MM.1S (cell line): ENCODE data around the gene EGLN2.

ENCODE experiments used
- DNase-seq: peaks from one replicate; pipeline ENCODE4 v3.0.0-alpha.2; 2015
- H2AFZ ChIP-seq: fragments of 300-600 bp; sonication (generic); 2 replicates; pipeline ENCODE4 v1.6.0; 2016; ENCODE audit warnings: antibody characterized with exemption, low read length
- H3F3A ChIP-seq: fragments of 300-600 bp; sonication (generic); 2 replicates; pipeline ENCODE4 v1.6.1; 2016; ENCODE audit warnings: mild to moderate bottlenecking, antibody characterized with exemption, low read length, moderate library complexity, mixed read lengths; ENCODE audit not compliant: insufficient read depth
- H3K27ac ChIP-seq: fragments of 300-600 bp; sonication (generic); 2 replicates; pipeline ENCODE4 v1.5.1; 2016; ENCODE audit warnings: mild to moderate bottlenecking, low read length
- H3K27me3 ChIP-seq: fragments of 300-600 bp; sonication (generic); replicated peaks from 2 replicates; pipeline ENCODE4 v1.6.0; 2016; ENCODE audit warnings: low read length; ENCODE audit not compliant: insufficient read depth
- H3K36me3 ChIP-seq: fragments of 300-600 bp; sonication (generic); replicated peaks from 2 replicates; pipeline ENCODE4 v1.6.1; 2016; ENCODE audit warnings: mild to moderate bottlenecking, low read length, mixed read lengths; ENCODE audit not compliant: insufficient read depth
- H3K4me1 ChIP-seq: fragments of 300-600 bp; sonication (generic); 2 replicates; pipeline ENCODE4 v1.6.1; 2016; ENCODE audit warnings: low read length, mixed read lengths
- H3K4me2 ChIP-seq: fragments of 300-600 bp; sonication (generic); 2 replicates; pipeline ENCODE4 v1.6.0; 2016; ENCODE audit warnings: low read depth, low read length
- H3K4me3 ChIP-seq: fragments of 300-600 bp; sonication (generic); 2 replicates; pipeline ENCODE4 v1.5.1; 2016; ENCODE audit warnings: low read length, mixed read lengths
- H3K79me2 ChIP-seq: fragments of 300-600 bp; sonication (generic); 2 replicates; pipeline ENCODE4 v1.6.1; 2016; ENCODE audit warnings: mixed run types, low read length, mixed read lengths
- H3K9ac ChIP-seq: fragments of 300-600 bp; sonication (generic); 2 replicates; pipeline ENCODE4 v1.6.1; 2016; ENCODE audit warnings: low read length, mixed read lengths
- H3K9me2 ChIP-seq: fragments of 300-600 bp; sonication (generic); replicated peaks from 2 replicates; pipeline ENCODE4 v1.6.1; 2016; ENCODE audit warnings: mild to moderate bottlenecking, low read length, mixed read lengths; ENCODE audit not compliant: insufficient read depth
- H3K9me3 ChIP-seq: fragments of 300-600 bp; sonication (generic); replicated peaks from 2 replicates; pipeline ENCODE4 v1.6.1; 2016; ENCODE audit warnings: mild to moderate bottlenecking, low read length, mixed read lengths; ENCODE audit not compliant: insufficient read depth
- H4K20me1 ChIP-seq: fragments of 300-600 bp; sonication (generic); 2 replicates; pipeline ENCODE4 v1.6.1; 2016; ENCODE audit warnings: mild to moderate bottlenecking, low read length, moderate library complexity, mixed read lengths; ENCODE audit not compliant: insufficient read depth
- EZH2 ChIP-seq: fragments of 300-600 bp; sonication (generic); optimal IDR thresholded peaks from 2 replicates; pipeline ENCODE3; 2017; ENCODE audit warnings: low read depth, mild to moderate bottlenecking, antibody characterized with exemption, low read length, mixed read lengths
- EZH2phosphoT487 ChIP-seq: fragments of 300-600 bp; sonication (generic); IDR thresholded peaks from 2 replicates; pipeline ENCODE4 v1.6.1; 2018; ENCODE audit warnings: antibody characterized with exemption, low read length
- TF ChIP-seq, protein P1 (sequence below): fragments of 300-600 bp; sonication (generic); IDR thresholded peaks from 2 replicates; pipeline ENCODE4 v1.5.1; 2016; ENCODE audit warnings: antibody characterized with exemption, low read length, mixed read lengths

Gene EGLN2

DNA sequence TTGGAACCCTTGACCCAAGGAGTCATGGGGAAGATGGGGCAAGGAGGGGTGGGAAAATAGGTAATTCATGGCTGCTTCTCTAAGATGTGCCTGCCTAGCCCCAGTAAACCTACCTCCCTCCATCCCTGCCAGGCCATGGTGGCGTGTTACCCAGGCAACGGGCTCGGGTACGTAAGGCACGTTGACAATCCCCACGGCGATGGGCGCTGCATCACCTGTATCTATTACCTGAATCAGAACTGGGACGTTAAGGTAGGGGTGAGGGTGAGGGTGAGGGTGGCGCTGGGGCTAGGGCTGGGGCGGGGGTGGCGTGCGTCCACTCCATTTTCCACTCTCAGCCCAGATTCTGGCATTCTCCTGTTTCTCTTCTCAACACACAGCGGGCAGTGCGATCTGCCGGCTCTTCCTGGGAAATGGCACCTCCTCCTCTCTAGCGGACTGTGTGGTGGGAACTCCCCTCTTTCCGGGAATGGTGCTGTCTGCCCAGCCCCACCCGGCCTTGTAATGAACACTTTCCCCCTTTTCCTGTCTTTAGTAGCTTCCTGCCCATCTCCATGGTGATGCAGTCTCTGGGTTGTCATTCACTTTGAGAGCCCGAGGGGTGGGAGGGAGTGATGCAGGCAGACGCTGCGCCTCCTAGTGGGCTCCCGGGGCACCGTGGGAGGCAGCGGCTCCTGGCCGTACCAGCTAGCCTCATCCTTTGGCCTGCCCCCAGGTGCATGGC, 7.6 kb downstream of the EGLN2 start:
- H3K9me2 ChIP-seq, result no peaks in the 10 kb centered on the region
- H3K4me1 ChIP-seq, result peaks cover 21% of the 10 kb centered on the region
- no peaks in the 10 kb centered on the region for H3K9me3 ChIP-seq
- no peaks in the 10 kb centered on the region; the same call in 1 of the 2 replicates for H4K20me1 ChIP-seq
- H3K27me3 ChIP-seq, result 0 out of 2 replicates have a peak, but pooled peaks cover 2% of the 10 kb centered on the region
- no peak overlapping the region for H3K4me2 ChIP-seq
- no peak overlapping the region for H3K9ac ChIP-seq
- no peak overlapping the region for H3K4me3 ChIP-seq
- no peaks in the 10 kb centered on the region for H3F3A ChIP-seq
- TF ChIP-seq, protein P1, sequence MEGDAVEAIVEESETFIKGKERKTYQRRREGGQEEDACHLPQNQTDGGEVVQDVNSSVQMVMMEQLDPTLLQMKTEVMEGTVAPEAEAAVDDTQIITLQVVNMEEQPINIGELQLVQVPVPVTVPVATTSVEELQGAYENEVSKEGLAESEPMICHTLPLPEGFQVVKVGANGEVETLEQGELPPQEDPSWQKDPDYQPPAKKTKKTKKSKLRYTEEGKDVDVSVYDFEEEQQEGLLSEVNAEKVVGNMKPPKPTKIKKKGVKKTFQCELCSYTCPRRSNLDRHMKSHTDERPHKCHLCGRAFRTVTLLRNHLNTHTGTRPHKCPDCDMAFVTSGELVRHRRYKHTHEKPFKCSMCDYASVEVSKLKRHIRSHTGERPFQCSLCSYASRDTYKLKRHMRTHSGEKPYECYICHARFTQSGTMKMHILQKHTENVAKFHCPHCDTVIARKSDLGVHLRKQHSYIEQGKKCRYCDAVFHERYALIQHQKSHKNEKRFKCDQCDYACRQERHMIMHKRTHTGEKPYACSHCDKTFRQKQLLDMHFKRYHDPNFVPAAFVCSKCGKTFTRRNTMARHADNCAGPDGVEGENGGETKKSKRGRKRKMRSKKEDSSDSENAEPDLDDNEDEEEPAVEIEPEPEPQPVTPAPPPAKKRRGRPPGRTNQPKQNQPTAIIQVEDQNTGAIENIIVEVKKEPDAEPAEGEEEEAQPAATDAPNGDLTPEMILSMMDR, result peak; percentile 18
- TF ChIP-seq EZH2phosphoT487, result no peak
- no peak overlapping the region for H2AFZ ChIP-seq
- no peak for DNase-seq
- H3K27ac ChIP-seq, result no peak overlapping the region
- peaks cover 21% of the 10 kb centered on the region for H3K79me2 ChIP-seq
- H3K36me3 ChIP-seq, result no peaks in the 10 kb centered on the region

DNA sequence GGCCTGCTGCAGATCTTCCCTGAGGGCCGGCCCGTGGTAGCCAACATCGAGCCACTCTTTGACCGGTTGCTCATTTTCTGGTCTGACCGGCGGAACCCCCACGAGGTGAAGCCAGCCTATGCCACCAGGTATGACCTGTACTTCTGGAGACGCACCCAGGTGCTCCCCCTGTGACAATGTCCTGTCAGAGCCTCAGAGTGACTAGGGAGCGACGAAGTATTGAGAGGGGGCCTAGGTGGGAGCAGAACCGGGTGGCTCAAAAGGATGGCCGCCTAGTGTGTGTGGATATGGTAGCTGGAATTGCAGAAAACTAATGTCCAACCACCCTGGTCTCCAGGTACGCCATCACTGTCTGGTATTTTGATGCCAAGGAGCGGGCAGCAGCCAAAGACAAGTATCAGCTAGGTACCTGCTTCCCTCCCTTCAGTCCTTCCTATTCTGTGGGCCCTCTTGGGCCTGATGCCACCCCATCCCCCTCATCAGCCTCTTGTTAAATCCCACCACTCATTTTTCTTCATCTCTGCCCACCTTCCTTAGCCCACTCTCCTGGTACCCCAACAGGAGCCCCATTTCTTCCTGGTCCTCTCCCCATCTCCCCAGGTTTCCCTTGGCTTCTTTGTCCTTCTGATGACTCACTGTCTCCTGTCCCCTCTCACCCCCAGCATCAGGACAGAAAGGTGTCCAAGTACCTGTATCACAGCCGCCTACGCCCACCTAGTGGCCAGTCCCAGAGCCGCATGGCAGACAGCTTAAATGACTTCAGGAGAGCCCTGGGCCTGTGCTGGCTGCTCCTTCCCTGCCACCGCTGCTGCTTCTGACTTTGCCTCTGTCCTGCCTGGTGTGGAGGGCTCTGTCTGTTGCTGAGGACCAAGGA, 8.4 kb downstream of the EGLN2 start:
- DNase-seq, result no peak
- TF ChIP-seq EZH2phosphoT487 (no peak), EZH2 (no peak)
- TF ChIP-seq, protein P1, result peak; percentile 24; the same call in 1 of the 2 replicates
- H3K9ac ChIP-seq, result no peak overlapping the region
- H2AFZ ChIP-seq, result no peak overlapping the region
- H3K4me1 ChIP-seq, result peaks cover 15% of the 10 kb centered on the region
- peaks cover 4% of the 10 kb centered on the region; the same call in 1 of the 2 replicates for H3K27me3 ChIP-seq
- H3K9me2 ChIP-seq, result no peaks in the 10 kb centered on the region
- no peak overlapping the region for H3K27ac ChIP-seq
- H3K36me3 ChIP-seq, result no peaks in the 10 kb centered on the region
- no peaks in the 10 kb centered on the region; the same call in 1 of the 2 replicates for H4K20me1 ChIP-seq
- H3F3A ChIP-seq, result no peaks in the 10 kb centered on the region
- H3K4me2 ChIP-seq, result no peak overlapping the region
- peaks cover 15% of the 10 kb centered on the region for H3K79me2 ChIP-seq
- H3K9me3 ChIP-seq, result no peaks in the 10 kb centered on the region
- H3K4me3 ChIP-seq, result no peak overlapping the region

DNA sequence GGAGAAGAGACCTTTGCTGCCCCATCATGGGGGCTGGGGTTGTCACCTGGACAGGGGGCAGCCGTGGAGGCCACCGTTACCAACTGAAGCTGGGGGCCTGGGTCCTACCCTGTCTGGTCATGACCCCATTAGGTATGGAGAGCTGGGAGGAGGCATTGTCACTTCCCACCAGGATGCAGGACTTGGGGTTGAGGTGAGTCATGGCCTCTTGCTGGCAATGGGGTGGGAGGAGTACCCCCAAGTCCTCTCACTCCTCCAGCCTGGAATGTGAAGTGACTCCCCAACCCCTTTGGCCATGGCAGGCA, 9.0 kb downstream of the EGLN2 start:
- peaks cover 9% of the 10 kb centered on the region for H3K4me1 ChIP-seq
- no peak overlapping the region for H3K27ac ChIP-seq
- H3K9me3 ChIP-seq, result no peaks in the 10 kb centered on the region
- no peak overlapping the region for H3K4me2 ChIP-seq
- no peak overlapping the region for H3K4me3 ChIP-seq
- H3K9me2 ChIP-seq, result no peaks in the 10 kb centered on the region
- TF ChIP-seq, protein P1, result no peak
- no peak for TF ChIP-seq EZH2phosphoT487
- TF ChIP-seq EZH2, result no peak
- no peak for DNase-seq
- H3K9ac ChIP-seq, result no peak overlapping the region
- H3F3A ChIP-seq, result no peaks in the 10 kb centered on the region
- no peaks in the 10 kb centered on the region for H3K36me3 ChIP-seq
- H3K79me2 ChIP-seq, result peaks cover 10% of the 10 kb centered on the region; the same call in 1 of the 2 replicates
- no peaks in the 10 kb centered on the region; the same call in 1 of the 2 replicates for H4K20me1 ChIP-seq
- peaks cover 4% of the 10 kb centered on the region; the same call in 1 of the 2 replicates for H3K27me3 ChIP-seq
- H2AFZ ChIP-seq, result no peak overlapping the region
